ENCODE results near the gene TCP10L. TPM values are rescaled to one million over a fixed set of nuclear protein-coding genes. Genes with fewer than 3 reads are reported as not detected.

Gene TCP10L
- 0.48 and 7.4 TPM in 2 replicates for polyA plus RNA-seq

GRCh38 chr21:32585042-32585710 lies at the start of gene TCP10L:
Gene TCP10L (minus strand): TSS chr21:32585523. CDS start chr21:32584304, 1,219 bp downstream.

GRCh38 chr21:32612075-32612998 lies 27.0 kb upstream of the TCP10L start, which contains the start of gene CFAP298:
Gene CFAP298 (minus strand): TSS chr21:32612377. CDS start chr21:32612243, 134 bp downstream.

Other genes starting within 250 kb of the TCP10L start
- 2.3 and 2.4 TPM in 2 replicates for gene URB1, start 192.5 kb downstream of the TCP10L start, polyA plus RNA-seq
- 7.7 and 11.4 TPM in 2 replicates for gene EVA1C, start 172.8 kb downstream of the TCP10L start, polyA plus RNA-seq
- 42.0 and 44.6 TPM in 2 replicates for gene CFAP298, start 26.9 kb upstream of the TCP10L start, polyA plus RNA-seq
- gene SYNJ1, start 142.5 kb upstream of the TCP10L start, polyA plus RNA-seq: 108 and 140 TPM in 2 replicates
- 22.9 and 33.7 TPM in 2 replicates for gene PAXBP1, start 186.2 kb upstream of the TCP10L start, polyA plus RNA-seq

All from Purkinje cell (primary cell).